Keratinocyte (primary cell): ENCODE results near the gene DPYSL5. TPM values are rescaled to one million over a fixed set of nuclear protein-coding genes. Genes with fewer than 3 reads are reported as not detected.

Experiments used
- DNase-seq: peaks from one replicate; pipeline ENCODE4 v3.0.0-alpha.2; 2011; ENCODE audit warnings: low read depth, missing footprints, low spot score
- FAIRE-seq: peaks from 2 replicates; lab custom pipeline; 2011; peaks lifted over from hg19 to GRCh38; lab: Jason Lieb, UNC
- H2AFZ ChIP-seq: 2 replicates; pipeline ENCODE4 v1.6.0; 2012; ENCODE audit warnings: low read length, control low read depth, inconsistent platforms; ENCODE audit not compliant: control insufficient read depth
- H3K27ac ChIP-seq: 2 replicates; pipeline ENCODE4 v1.5.1; 2011; ENCODE audit warnings: low read length; ENCODE audit not compliant: control insufficient read depth, insufficient read depth
- H3K27me3 ChIP-seq: 3 replicates; pipeline ENCODE4 v1.6.0; 2011; ENCODE audit warnings: low read length; ENCODE audit not compliant: control insufficient read depth, insufficient read depth; ENCODE audit errors: extremely low read depth
- H3K36me3 ChIP-seq, 2 experiments: 2 replicates in 1 of 2; 3 replicates in 1 of 2; pipeline ENCODE4 v1.5.1; 2011; ENCODE audit warnings: low read length in 2 of 2, mild to moderate bottlenecking in 1 of 2; ENCODE audit not compliant: control insufficient read depth in 2 of 2, insufficient read depth in 2 of 2; ENCODE audit errors: extremely low read depth in 1 of 2
- H3K4me1 ChIP-seq: 3 replicates; pipeline ENCODE4 v1.5.1; 2011; ENCODE audit warnings: low read length; ENCODE audit not compliant: control insufficient read depth, insufficient read depth; ENCODE audit errors: extremely low read depth
- H3K4me2 ChIP-seq: 3 replicates; pipeline ENCODE4 v1.6.0; 2011; ENCODE audit warnings: low read depth, low read length; ENCODE audit not compliant: control insufficient read depth, insufficient read depth; ENCODE audit errors: extremely low read depth
- H3K4me3 ChIP-seq, 3 experiments: fragments of 200-600 bp in 1 of 3; sonication (generic) in 1 of 3; 2 replicates in 2 of 3; 3 replicates in 1 of 3; pipeline ENCODE4 v1.5.1; 2011 to 2016; ENCODE audit warnings: low read length in 3 of 3, mild to moderate bottlenecking in 3 of 3, control low read depth in 2 of 3, inconsistent platforms in 1 of 3, low read depth in 1 of 3, mixed read lengths in 1 of 3, mixed run types in 1 of 3, moderate library complexity in 1 of 3; ENCODE audit not compliant: control insufficient read depth in 2 of 3, insufficient read depth in 2 of 3; ENCODE audit errors: extremely low read depth in 1 of 3
- H3K79me2 ChIP-seq: 2 replicates; pipeline ENCODE4 v1.6.0; 2012; ENCODE audit warnings: low read length; ENCODE audit not compliant: control insufficient read depth, insufficient read depth
- H3K9ac ChIP-seq: 3 replicates; pipeline ENCODE4 v1.6.0; 2011; ENCODE audit warnings: low read length; ENCODE audit not compliant: control insufficient read depth, insufficient read depth; ENCODE audit errors: extremely low read depth
- H3K9me1 ChIP-seq: 3 replicates; pipeline ENCODE4 v1.6.0; 2011; ENCODE audit warnings: low read length; ENCODE audit not compliant: control insufficient read depth, insufficient read depth; ENCODE audit errors: extremely low read depth
- H3K9me3 ChIP-seq: 2 replicates; pipeline ENCODE4 v1.5.1; 2012; ENCODE audit warnings: low read depth, low read length; ENCODE audit not compliant: control insufficient read depth
- H4K20me1 ChIP-seq: 3 replicates; pipeline ENCODE4 v1.6.0; 2011; ENCODE audit warnings: low read length; ENCODE audit not compliant: control insufficient read depth, insufficient read depth; ENCODE audit errors: extremely low read depth
- EZH2 ChIP-seq: IDR thresholded peaks from one replicate; pipeline ENCODE4 v1.6.1; 2012; ENCODE audit warnings: inconsistent platforms, mild to moderate bottlenecking, low read length, moderate library complexity
- dilution Hi-C: fragments of 300-500 bp; cut with MboI; formaldehyde crosslinking; loops from one replicate; pipeline ENCODE4 v1.7.0; 2020; ENCODE audit warnings: low sequenced_read_pairs; ENCODE audit not compliant: extremely low pct_ligation_motif_present
- polyA plus RNA-seq, 5 experiments: library from polyadenylated mRNA; depleted of rRNA in 3 of 5; stranded (reverse) in 3 of 5; stranded (forward) in 1 of 5; unstranded in 1 of 5; fragments of >200 nt; gene quantifications; 1 replicate in 1 of 5; 2 replicates in 3 of 5; 3 replicates in 1 of 5; pipeline versions ENCODE4 v1.2.1 to v1.2.3, GENCODE V29; 2011 to 2012; ENCODE audit warnings: missing spikeins in 2 of 5, low read depth in 1 of 5, low replicate concordance in 1 of 5
- TF ChIP-seq, protein P1 (sequence below), 3 experiments: IDR thresholded peaks in 1 of 3; conservative IDR thresholded peaks in 1 of 3; optimal IDR thresholded peaks in 1 of 3; 2 replicates in 2 of 3; 3 replicates in 1 of 3; pipeline versions ENCODE3 to v1.5.1; 2011; ENCODE audit warnings: low read length in 3 of 3, mild to moderate bottlenecking in 3 of 3, moderate library complexity in 2 of 3, control low read depth in 1 of 3, inconsistent platforms in 1 of 3; ENCODE audit not compliant: insufficient read depth in 2 of 3; ENCODE audit errors: extremely low read depth in 1 of 3

Gene DPYSL5
- polyA plus RNA-seq, 1 donor (not counting 4 experiments of a cell fraction or from before 2014, with no cell fraction given): not detected

DNA sequence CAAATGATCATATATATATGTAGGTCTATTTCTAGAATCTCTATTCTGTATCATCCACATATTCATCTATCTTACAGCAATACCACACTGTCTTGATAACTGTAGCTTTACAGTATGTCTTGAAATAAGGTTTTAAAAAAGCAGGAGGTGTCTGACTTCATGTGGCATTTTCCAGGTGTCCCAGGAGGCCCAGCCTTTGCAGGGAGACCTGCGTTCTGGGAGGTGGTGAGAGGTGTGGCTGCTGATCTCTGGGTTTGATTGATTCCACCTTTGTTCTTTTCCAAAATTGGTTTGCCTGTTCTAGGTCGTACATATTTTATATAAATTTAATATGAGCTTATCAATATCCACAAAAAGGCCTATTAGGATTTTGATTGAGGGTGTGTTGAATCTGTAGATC lies 26.6 kb downstream of the DPYSL5 start:
- TF ChIP-seq, protein P1, sequence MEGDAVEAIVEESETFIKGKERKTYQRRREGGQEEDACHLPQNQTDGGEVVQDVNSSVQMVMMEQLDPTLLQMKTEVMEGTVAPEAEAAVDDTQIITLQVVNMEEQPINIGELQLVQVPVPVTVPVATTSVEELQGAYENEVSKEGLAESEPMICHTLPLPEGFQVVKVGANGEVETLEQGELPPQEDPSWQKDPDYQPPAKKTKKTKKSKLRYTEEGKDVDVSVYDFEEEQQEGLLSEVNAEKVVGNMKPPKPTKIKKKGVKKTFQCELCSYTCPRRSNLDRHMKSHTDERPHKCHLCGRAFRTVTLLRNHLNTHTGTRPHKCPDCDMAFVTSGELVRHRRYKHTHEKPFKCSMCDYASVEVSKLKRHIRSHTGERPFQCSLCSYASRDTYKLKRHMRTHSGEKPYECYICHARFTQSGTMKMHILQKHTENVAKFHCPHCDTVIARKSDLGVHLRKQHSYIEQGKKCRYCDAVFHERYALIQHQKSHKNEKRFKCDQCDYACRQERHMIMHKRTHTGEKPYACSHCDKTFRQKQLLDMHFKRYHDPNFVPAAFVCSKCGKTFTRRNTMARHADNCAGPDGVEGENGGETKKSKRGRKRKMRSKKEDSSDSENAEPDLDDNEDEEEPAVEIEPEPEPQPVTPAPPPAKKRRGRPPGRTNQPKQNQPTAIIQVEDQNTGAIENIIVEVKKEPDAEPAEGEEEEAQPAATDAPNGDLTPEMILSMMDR (optimal IDR thresholded peaks at IDR 0.05 in 1 of 3, IDR thresholded peaks at IDR 0.05 in 1 of 3, conservative IDR thresholded peaks at IDR 0.05 in 1 of 3; ENCODE audit: extremely low read depth in 1 of 3, insufficient read depth in 2 of 3, low read length in 3 of 3): no peak
- no peak for TF ChIP-seq EZH2
- no peak for DNase-seq

DNA sequence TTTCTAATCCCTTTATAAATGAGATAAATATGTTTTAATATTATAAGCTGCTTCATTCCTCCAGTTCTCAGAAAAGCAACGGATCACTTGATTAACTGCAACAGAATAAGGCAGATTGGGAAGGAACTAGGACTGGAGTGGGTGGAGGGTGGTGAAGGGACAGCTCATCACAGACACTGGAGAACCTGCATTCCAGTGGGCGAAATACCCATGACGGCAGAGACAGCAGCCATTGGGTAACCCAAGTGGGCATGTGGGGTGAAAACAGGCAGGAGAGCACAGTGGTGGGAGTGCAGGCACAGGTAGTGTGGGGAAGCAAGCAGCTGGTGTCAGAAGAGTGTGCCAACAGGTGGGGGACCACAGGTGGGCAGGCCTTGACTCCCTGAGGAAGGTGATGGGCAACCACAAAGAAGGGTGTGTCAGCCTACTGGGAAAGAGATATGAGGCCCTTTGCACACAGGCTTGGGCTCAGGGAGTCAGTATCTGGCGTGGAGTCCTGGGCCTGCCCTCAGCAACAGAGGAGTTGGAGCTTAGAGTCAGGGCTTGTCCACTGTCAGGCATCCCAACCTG lies 27.2 kb downstream of the DPYSL5 start:
- H4K20me1 ChIP-seq: no peaks in the 10 kb centered on the region
- no peak overlapping the region for H3K4me2 ChIP-seq
- H3K36me3 ChIP-seq: no peaks in the 10 kb centered on the region
- no peaks in the 10 kb centered on the region for H3K79me2 ChIP-seq
- dilution Hi-C loops: no loop called here
- no peak overlapping the region for H3K9ac ChIP-seq
- H3K4me1 ChIP-seq: no peaks in the 10 kb centered on the region
- H3K9me3 ChIP-seq: no peaks in the 10 kb centered on the region
- peaks cover 19% of the 10 kb centered on the region for H3K27me3 ChIP-seq
- H2AFZ ChIP-seq: no peak overlapping the region
- H3K9me1 ChIP-seq: no peaks in the 10 kb centered on the region
- no peak overlapping the region for H3K4me3 ChIP-seq
- no peak for FAIRE-seq
- no peak overlapping the region for H3K27ac ChIP-seq
- DNase-seq: no peak
- no peak for TF ChIP-seq EZH2
- TF ChIP-seq, protein P1 (optimal IDR thresholded peaks at IDR 0.05 in 1 of 3, IDR thresholded peaks at IDR 0.05 in 1 of 3, conservative IDR thresholded peaks at IDR 0.05 in 1 of 3; ENCODE audit: extremely low read depth in 1 of 3, insufficient read depth in 2 of 3, low read length in 3 of 3): no peak

More for the DNA sequence above, 26.6 kb downstream of the DPYSL5 start:
- Histone ChIP-seq H3K27ac (no peak overlapping the region), H3K4me3 (no peak overlapping the region), H3K9me3 (no peaks in the 10 kb centered on the region), H3K79me2 (no peaks in the 10 kb centered on the region), H3K36me3 (no peaks in the 10 kb centered on the region), H3K4me2 (no peak overlapping the region), H3K9me1 (no peaks in the 10 kb centered on the region), H4K20me1 (no peaks in the 10 kb centered on the region), H3K9ac (no peak overlapping the region), H3K4me1 (no peaks in the 10 kb centered on the region), H2AFZ (no peak overlapping the region), H3K27me3 (peaks cover 19% of the 10 kb centered on the region)
- FAIRE-seq: no peak
- dilution Hi-C loops: no loop called here
